Thyroid gland (tissue), 4 donors: ENCODE results near the gene PLAC1. TPM values are rescaled to one million over a fixed set of nuclear protein-coding genes. Genes with fewer than 3 reads are reported as not detected.

Experiments used
- DNase-seq, 2 donors: peaks; one replicate each; pipeline ENCODE4 v3.0.0-alpha.2; 2019
- H3K27ac ChIP-seq, 3 donors: fragments of 200-600 bp; sonication (generic); 1 replicate in 2 of 3; 2 replicates in 1 of 3; pipeline ENCODE4 v1.5.1; 2016 to 2019; ENCODE audit warnings: mild to moderate bottlenecking in 1 of 3, moderate library complexity in 1 of 3
- H3K27me3 ChIP-seq: fragments of 200-600 bp; sonication (generic); one replicate; pipeline ENCODE4 v1.5.1; 2019
- H3K36me3 ChIP-seq, 2 donors: fragments of 200-600 bp; sonication (generic); one replicate each; pipeline ENCODE4 v1.5.1; 2016 to 2019
- H3K4me1 ChIP-seq, 2 donors: fragments of 200-600 bp; sonication (generic); one replicate each; pipeline ENCODE4 v1.5.1; 2017 to 2019
- H3K4me3 ChIP-seq, 3 donors: fragments of 200-600 bp; sonication (generic); replicated peaks in 1 of 3; 1 replicate in 2 of 3; 2 replicates in 1 of 3; pipeline ENCODE4 v1.5.1; 2016; ENCODE audit warnings: mild to moderate bottlenecking in 1 of 3
- H3K9me3 ChIP-seq: fragments of 200-600 bp; sonication (generic); one replicate; pipeline ENCODE4 v1.5.1; 2017
- POLR2A ChIP-seq, 2 donors: fragments of 450-650 bp; IDR thresholded peaks; one replicate each; pipeline ENCODE4 v1.6.1; 2017; ENCODE audit warnings: antibody characterized with exemption in 2 of 2, mild to moderate bottlenecking in 2 of 2, moderate library complexity in 1 of 2
- WGBS, 2 donors: methylation state at CpG; one replicate each; pipeline ENCODE4 v1.1.5; 2017; 5-methylcytosine and 5-hydroxymethylcytosine counted together
- intact Hi-C: fragments of 100-400 bp; cut with DNase I; formaldehyde crosslinking; loops from one replicate; pipeline ENCODE4 v1.15.1; 2023
- total RNA-seq, 4 donors: library from RNA; depleted of rRNA; stranded (reverse); fragments of >200 nt; gene quantifications; one replicate each; pipeline ENCODE4 v1.2.3, GENCODE V29; 2016
- TF ChIP-seq, protein P1 (sequence below), 6 experiments: fragments of 200-600 bp in 3 of 6; fragments of 450-650 bp in 3 of 6; sonication (generic) in 3 of 6; IDR thresholded peaks; one replicate each; pipeline ENCODE4 v1.5.1; 2016 to 2019; ENCODE audit warnings: antibody characterized with exemption in 6 of 6, mild to moderate bottlenecking in 2 of 6, inconsistent platforms in 1 of 6, moderate library complexity in 1 of 6

Gene PLAC1
- total RNA-seq, 4 donors from 2014 or later: not detected

DNA sequence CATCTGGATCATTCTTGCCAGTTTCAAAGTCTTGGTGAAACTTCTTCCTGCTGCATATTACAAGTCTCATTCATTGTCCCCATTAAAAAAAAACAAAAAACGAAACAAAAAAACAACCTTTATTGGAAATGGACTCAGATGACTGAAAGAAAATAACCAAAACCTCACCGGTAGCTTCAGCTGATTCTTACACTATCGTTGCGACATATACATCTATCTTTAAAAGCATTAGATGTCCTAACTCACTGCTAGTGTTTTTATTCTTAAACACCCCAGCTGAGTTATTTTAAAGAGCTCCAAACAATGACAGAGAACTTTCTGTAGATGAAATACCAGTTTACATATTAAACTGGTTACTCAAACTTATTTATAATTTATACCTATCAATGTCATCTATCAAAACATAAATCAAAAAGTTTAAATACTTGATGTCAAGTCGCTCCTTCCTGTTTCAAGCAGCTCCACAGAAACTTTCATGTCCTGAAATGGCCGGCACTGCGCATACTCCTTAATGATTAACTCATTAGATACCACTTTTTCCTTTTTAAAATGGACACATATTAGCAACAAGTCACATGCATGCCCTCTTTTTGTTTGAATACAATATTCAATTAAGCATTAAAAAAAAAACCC lies 111.1 kb downstream of the PLAC1 start:
- TF ChIP-seq POLR2A (IDR thresholded peaks at IDR 0.05): no peak
- TF ChIP-seq, protein P1, sequence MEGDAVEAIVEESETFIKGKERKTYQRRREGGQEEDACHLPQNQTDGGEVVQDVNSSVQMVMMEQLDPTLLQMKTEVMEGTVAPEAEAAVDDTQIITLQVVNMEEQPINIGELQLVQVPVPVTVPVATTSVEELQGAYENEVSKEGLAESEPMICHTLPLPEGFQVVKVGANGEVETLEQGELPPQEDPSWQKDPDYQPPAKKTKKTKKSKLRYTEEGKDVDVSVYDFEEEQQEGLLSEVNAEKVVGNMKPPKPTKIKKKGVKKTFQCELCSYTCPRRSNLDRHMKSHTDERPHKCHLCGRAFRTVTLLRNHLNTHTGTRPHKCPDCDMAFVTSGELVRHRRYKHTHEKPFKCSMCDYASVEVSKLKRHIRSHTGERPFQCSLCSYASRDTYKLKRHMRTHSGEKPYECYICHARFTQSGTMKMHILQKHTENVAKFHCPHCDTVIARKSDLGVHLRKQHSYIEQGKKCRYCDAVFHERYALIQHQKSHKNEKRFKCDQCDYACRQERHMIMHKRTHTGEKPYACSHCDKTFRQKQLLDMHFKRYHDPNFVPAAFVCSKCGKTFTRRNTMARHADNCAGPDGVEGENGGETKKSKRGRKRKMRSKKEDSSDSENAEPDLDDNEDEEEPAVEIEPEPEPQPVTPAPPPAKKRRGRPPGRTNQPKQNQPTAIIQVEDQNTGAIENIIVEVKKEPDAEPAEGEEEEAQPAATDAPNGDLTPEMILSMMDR (IDR thresholded peaks at IDR 0.05): no peak
- DNase-seq: no peak
- Histone ChIP-seq H3K27me3 (no peaks in the 10 kb centered on the region), H3K27ac (no peak overlapping the region), H3K4me3 (no peak overlapping the region), H3K4me1 (peaks cover 16% of the 10 kb centered on the region in 2 donors), H3K9me3 (no peaks in the 10 kb centered on the region), H3K36me3 (no peaks in the 10 kb centered on the region)
- 42 to 63% methylated on average over 7 of the region's 7 CpGs for WGBS, 2 donors
- intact Hi-C loops: no loop called here

- WGBS, 2 donors: 87 to 92% methylated on average over 3 to 13 of the region's 35 CpGs
- no peak for DNase-seq
- intact Hi-C loops: no loop called here
- Histone ChIP-seq H3K27ac (no peak overlapping the region), H3K27me3 (no peaks in the 10 kb centered on the region), H3K36me3 (no peaks in the 10 kb centered on the region), H3K4me1 (peaks cover 13 to 17% of the 10 kb centered on the region in 2 donors), H3K4me3 (no peak overlapping the region), H3K9me3 (no peaks in the 10 kb centered on the region)
- TF ChIP-seq, protein P1 (IDR thresholded peaks at IDR 0.05): no peak
- TF ChIP-seq POLR2A (IDR thresholded peaks at IDR 0.05): no peak
These were observed 112.1 kb downstream of the PLAC1 start for GRCh38 chrX:134546187-134546586.

GRCh38 chrX:134545510-134545909 lies 112.8 kb downstream of the PLAC1 start:
- peaks cover 13 to 17% of the 10 kb centered on the region in 2 donors for H3K4me1 ChIP-seq
- WGBS, 2 donors: 86% methylated on average over 20 of the region's 20 CpGs; no CpG with 5 or more reads in 1 of the 2 donors
- no peaks in the 10 kb centered on the region for H3K27me3 ChIP-seq
- H3K27ac ChIP-seq: peak overlapping the region in 1 of 3 donors; percentile 71
- DNase-seq: no peak
- H3K9me3 ChIP-seq: no peaks in the 10 kb centered on the region
- intact Hi-C loops: no loop called here
- no peak overlapping the region for H3K4me3 ChIP-seq
- TF ChIP-seq, protein P1 (IDR thresholded peaks at IDR 0.05): no peak
- TF ChIP-seq POLR2A (IDR thresholded peaks at IDR 0.05): no peak
- H3K36me3 ChIP-seq: no peaks in the 10 kb centered on the region

GRCh38 chrX:134544513-134545151 lies 113.6 kb downstream of the PLAC1 start:
- Histone ChIP-seq H3K9me3 (no peaks in the 10 kb centered on the region), H3K4me1 (peaks cover 13 to 17% of the 10 kb centered on the region in 2 donors), H3K27me3 (no peaks in the 10 kb centered on the region), H3K27ac (peak overlapping the region; percentile 52 to 71 (median 71)), H3K4me3 (peak overlapping the region in 2 of 3 donors; percentile 5 to 30), H3K36me3 (no peaks in the 10 kb centered on the region)
- peak in 1 of 2 donors; percentile 57 for TF ChIP-seq POLR2A (IDR thresholded peaks at IDR 0.05)
- TF ChIP-seq, protein P1 (IDR thresholded peaks at IDR 0.05): no peak
- DNase-seq: peak; percentile 65 to 77
- intact Hi-C loops: no loop called here
- 7 to 13% methylated on average over 3 to 8 of the region's 52 CpGs for WGBS, 2 donors

DNA sequence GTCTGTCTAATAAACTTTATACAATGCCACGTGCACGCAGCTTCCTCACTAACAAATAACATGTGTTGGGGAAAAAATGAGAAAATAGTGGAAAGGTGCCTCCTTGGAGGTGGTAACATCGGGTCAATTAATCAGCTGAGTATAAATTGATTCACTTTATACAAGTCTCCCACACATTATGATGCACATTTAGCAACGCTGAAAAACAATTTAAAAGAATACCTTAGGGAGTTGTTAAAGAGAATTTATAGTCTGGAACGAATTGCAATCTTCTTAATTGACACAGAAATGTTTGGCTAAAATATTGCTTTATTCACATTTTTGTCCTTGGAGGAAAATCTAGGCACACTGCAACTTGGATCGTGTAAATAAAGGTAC lies 114.1 kb downstream of the PLAC1 start:
- H3K36me3 ChIP-seq: no peaks in the 10 kb centered on the region
- H3K4me1 ChIP-seq: peaks cover 13 to 17% of the 10 kb centered on the region in 2 donors
- TF ChIP-seq, protein P1 (IDR thresholded peaks at IDR 0.05): no peak
- no peak for TF ChIP-seq POLR2A (IDR thresholded peaks at IDR 0.05)
- H3K27me3 ChIP-seq: no peaks in the 10 kb centered on the region
- H3K9me3 ChIP-seq: no peaks in the 10 kb centered on the region
- H3K4me3 ChIP-seq: peak overlapping the region in 1 of 3 donors; percentile 30
- DNase-seq: no peak
- intact Hi-C loops: no loop called here
- H3K27ac ChIP-seq: peak overlapping the region in 2 of 3 donors; percentile 71
- WGBS, 2 donors: 47 to 55% methylated on average over 6 of the region's 6 CpGs
